Choroid plexus epithelial cell (primary cell): ENCODE results near the gene CDC25B.

ENCODE experiments used
- DNase-seq: peaks from one replicate; pipeline ENCODE4 v3.0.0-alpha.2; 2010; ENCODE audit warnings: low read depth
- H3K4me3 ChIP-seq: 2 replicates; pipeline ENCODE4 v1.5.1; 2011; ENCODE audit warnings: low read depth, mild to moderate bottlenecking, control low read depth, low read length, moderate library complexity
- CTCF ChIP-seq: conservative IDR thresholded peaks from 2 replicates; pipeline ENCODE4 v1.5.1; 2011; ENCODE audit warnings: low read depth, mild to moderate bottlenecking, control low read depth, inconsistent platforms, low read length, moderate library complexity

The CDC25B gene

GRCh38 chr20:3795511-3796468 lies at the start of gene CDC25B:
Gene CDC25B, plus strand, starts transcription at chr20:3796310. Its CDS starts 222 bp downstream, at chr20:3796532.
- peak; percentile 90 for DNase-seq
- peak; percentile 53 for TF ChIP-seq CTCF
- peak within 1 kb of the TSS; percentile 80 for H3K4me3 ChIP-seq

- H3K4me3 ChIP-seq, result no peak overlapping the region
- no peak for TF ChIP-seq CTCF
- DNase-seq, result no peak
Observed at GRCh38 chr20:3747471-3747870, 48.6 kb upstream of the CDC25B start.

- no peak overlapping the region for H3K4me3 ChIP-seq
- no peak for DNase-seq
- no peak for TF ChIP-seq CTCF
Observed at GRCh38 chr20:3748073-3748472, 48.0 kb upstream of the CDC25B start.

GRCh38 chr20:3749087-3749688 lies 46.9 kb upstream of the CDC25B start:
- no peak for TF ChIP-seq CTCF
- no peak overlapping the region for H3K4me3 ChIP-seq
- no peak for DNase-seq

- no peak overlapping the region for H3K4me3 ChIP-seq
- DNase-seq, result no peak
- TF ChIP-seq CTCF, result peak; percentile 34
Observed at GRCh38 chr20:3749689-3750531, 46.2 kb upstream of the CDC25B start.

GRCh38 chr20:3751305-3751674 lies 44.8 kb upstream of the CDC25B start:
- no peak overlapping the region for H3K4me3 ChIP-seq
- no peak for TF ChIP-seq CTCF
- DNase-seq, result no peak
